ENCODE data around the gene MICAL2.

Gene MICAL2

GRCh38 chr11:12152321-12152720 is 41.9 kb downstream of the MICAL2 start:
- Histone ChIP-seq H3K4me2 (ENCODE audit: low read length) (no peak overlapping the region), H2AFZ (no peak overlapping the region), H3K9me3 (ENCODE audit: control insufficient read depth, low read length) (no peaks in the 10 kb centered on the region), H3K36me3 (ENCODE audit: control insufficient read depth, insufficient read depth, low read length) (no peaks in the 10 kb centered on the region), H3K27me3 (ENCODE audit: control insufficient read depth, insufficient read depth, low read length) (no peaks in the 10 kb centered on the region), H3K4me1 (no peaks in the 10 kb centered on the region), H3K9ac (no peak overlapping the region), H3K4me3 (ENCODE audit: low read depth, low read length) (no peak overlapping the region), H3K27ac (no peak overlapping the region), H3K79me2 (no peaks in the 10 kb centered on the region)
- no peak for TF ChIP-seq CTCF (IDR thresholded peaks at IDR 0.05)

- Histone ChIP-seq H3K4me1 (no peaks in the 10 kb centered on the region), H3K36me3 (ENCODE audit: control insufficient read depth, insufficient read depth, low read length) (no peaks in the 10 kb centered on the region), H3K79me2 (no peaks in the 10 kb centered on the region), H3K9me3 (ENCODE audit: control insufficient read depth, low read length) (no peaks in the 10 kb centered on the region), H3K4me3 (ENCODE audit: low read depth, low read length) (no peak overlapping the region), H3K27ac (no peak overlapping the region), H2AFZ (no peak overlapping the region), H3K27me3 (ENCODE audit: control insufficient read depth, insufficient read depth, low read length) (no peaks in the 10 kb centered on the region), H3K4me2 (ENCODE audit: low read length) (no peak overlapping the region), H3K9ac (no peak overlapping the region)
- TF ChIP-seq CTCF (IDR thresholded peaks at IDR 0.05): no peak
Measured at GRCh38 chr11:12154871-12155668, 44.7 kb downstream of the MICAL2 start.

GRCh38 chr11:12155696-12156095 is 45.3 kb downstream of the MICAL2 start:
- Histone ChIP-seq H3K79me2 (no peaks in the 10 kb centered on the region), H3K9ac (no peak overlapping the region), H3K4me2 (ENCODE audit: low read length) (no peak overlapping the region), H3K27me3 (ENCODE audit: control insufficient read depth, insufficient read depth, low read length) (no peaks in the 10 kb centered on the region), H3K4me3 (ENCODE audit: low read depth, low read length) (no peak overlapping the region), H3K4me1 (no peaks in the 10 kb centered on the region), H3K36me3 (ENCODE audit: control insufficient read depth, insufficient read depth, low read length) (no peaks in the 10 kb centered on the region), H2AFZ (no peak overlapping the region), H3K9me3 (ENCODE audit: control insufficient read depth, low read length) (no peaks in the 10 kb centered on the region), H3K27ac (no peak overlapping the region)
- no peak for TF ChIP-seq CTCF (IDR thresholded peaks at IDR 0.05)

- Histone ChIP-seq H3K4me2 (ENCODE audit: low read length) (no peak overlapping the region), H3K27me3 (ENCODE audit: control insufficient read depth, insufficient read depth, low read length) (no peaks in the 10 kb centered on the region), H3K27ac (no peak overlapping the region), H3K9me3 (ENCODE audit: control insufficient read depth, low read length) (no peaks in the 10 kb centered on the region), H3K4me3 (ENCODE audit: low read depth, low read length) (no peak overlapping the region), H3K79me2 (no peaks in the 10 kb centered on the region), H3K9ac (no peak overlapping the region), H2AFZ (no peak overlapping the region), H3K4me1 (no peaks in the 10 kb centered on the region), H3K36me3 (ENCODE audit: control insufficient read depth, insufficient read depth, low read length) (no peaks in the 10 kb centered on the region)
- no peak for TF ChIP-seq CTCF (IDR thresholded peaks at IDR 0.05)
Measured at GRCh38 chr11:12156301-12157140, 46.1 kb downstream of the MICAL2 start.

All from parathyroid adenoma (tissue), 2 donors.